ENCODE data around the gene SLAMF8.

- TF ChIP-seq CTCF (IDR thresholded peaks at IDR 0.05; ENCODE audit: low read depth, low read length, poor library complexity, severe bottlenecking) (no peak), EZH2phosphoT487 (IDR thresholded peaks at IDR 0.05; ENCODE audit: borderline replicate concordance, low read length) (no peak)
Observed at GRCh38 chr1:159866066-159866465, 39.4 kb downstream of the SLAMF8 start.
